ENCODE results near the gene LTBP1. TPM values are rescaled to one million over a fixed set of nuclear protein-coding genes. Genes with fewer than 3 reads are reported as not detected.

The LTBP1 gene
- total RNA-seq, 1 donor from 2014 or later: 43.9 TPM

DNA sequence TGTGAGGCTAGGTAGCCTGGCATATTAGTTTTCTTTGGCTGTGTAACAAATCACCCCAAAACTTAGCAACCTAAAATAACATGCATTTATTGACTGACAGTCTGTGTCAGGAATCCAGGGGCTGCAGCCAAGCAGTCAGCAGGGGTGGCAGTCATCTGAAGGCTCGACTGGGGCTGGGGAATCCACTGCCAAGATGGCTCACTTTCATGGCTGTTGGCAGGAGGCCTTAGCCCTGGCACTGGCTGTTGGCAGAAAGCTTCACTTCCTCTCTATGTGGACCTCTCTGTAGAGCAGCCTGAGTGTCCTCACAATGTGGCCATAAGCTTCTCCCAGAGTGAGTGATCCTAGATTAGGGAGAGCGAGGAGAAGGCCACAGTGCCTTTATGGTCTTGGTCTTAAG is 78.0 kb downstream of the LTBP1 start:
- TF ChIP-seq, protein P1, sequence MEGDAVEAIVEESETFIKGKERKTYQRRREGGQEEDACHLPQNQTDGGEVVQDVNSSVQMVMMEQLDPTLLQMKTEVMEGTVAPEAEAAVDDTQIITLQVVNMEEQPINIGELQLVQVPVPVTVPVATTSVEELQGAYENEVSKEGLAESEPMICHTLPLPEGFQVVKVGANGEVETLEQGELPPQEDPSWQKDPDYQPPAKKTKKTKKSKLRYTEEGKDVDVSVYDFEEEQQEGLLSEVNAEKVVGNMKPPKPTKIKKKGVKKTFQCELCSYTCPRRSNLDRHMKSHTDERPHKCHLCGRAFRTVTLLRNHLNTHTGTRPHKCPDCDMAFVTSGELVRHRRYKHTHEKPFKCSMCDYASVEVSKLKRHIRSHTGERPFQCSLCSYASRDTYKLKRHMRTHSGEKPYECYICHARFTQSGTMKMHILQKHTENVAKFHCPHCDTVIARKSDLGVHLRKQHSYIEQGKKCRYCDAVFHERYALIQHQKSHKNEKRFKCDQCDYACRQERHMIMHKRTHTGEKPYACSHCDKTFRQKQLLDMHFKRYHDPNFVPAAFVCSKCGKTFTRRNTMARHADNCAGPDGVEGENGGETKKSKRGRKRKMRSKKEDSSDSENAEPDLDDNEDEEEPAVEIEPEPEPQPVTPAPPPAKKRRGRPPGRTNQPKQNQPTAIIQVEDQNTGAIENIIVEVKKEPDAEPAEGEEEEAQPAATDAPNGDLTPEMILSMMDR (conservative IDR thresholded peaks at IDR 0.05; ENCODE audit: low read depth, low read length): no peak
- no peak for DNase-seq (ENCODE audit: low read depth)
- H3K4me3 ChIP-seq (ENCODE audit: low read depth, low read length): no peak overlapping the region

DNA sequence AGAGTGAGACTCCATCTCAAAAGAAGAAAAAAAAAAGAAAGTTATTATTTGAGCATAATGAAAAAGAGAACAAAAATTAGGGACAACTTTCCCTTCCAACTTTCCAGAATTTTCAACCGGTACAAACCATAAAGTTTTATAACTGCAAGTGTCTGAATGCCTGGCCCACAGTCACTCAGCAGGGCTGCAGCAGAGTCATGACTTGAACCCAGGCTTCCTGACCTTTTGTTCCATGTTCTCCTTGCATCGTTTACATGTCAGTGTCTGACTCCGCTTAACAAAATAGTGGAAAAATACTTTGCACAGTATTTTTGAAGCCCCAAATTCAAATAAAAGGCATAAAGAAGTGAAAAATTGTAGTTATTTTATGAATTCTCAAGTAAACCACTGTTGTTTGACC is 82.7 kb downstream of the LTBP1 start:
- no peak overlapping the region for H3K4me3 ChIP-seq (ENCODE audit: low read depth, low read length)
- DNase-seq (ENCODE audit: low read depth): no peak
- TF ChIP-seq, protein P1 (conservative IDR thresholded peaks at IDR 0.05; ENCODE audit: low read depth, low read length): no peak

DNA sequence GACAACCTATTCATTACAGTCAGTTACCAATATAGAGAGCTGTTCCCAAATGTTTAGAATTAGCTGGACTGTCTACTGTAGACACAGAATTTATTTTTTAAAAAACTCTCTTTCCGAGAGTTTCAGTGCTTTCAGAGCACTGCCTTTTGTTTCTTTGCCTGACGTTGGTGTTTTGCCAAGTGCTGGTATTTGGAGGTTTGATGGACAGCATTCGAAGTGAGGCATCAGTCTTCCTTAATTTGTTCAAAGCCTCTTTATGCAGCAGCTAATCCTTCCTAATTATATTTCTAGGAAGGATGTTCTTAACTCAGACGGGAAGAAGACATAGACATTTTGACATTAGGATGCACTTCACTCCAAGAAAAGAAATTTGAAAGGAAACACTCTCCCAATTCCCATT is 83.2 kb downstream of the LTBP1 start:
- no peak overlapping the region for H3K4me3 ChIP-seq (ENCODE audit: low read depth, low read length)
- TF ChIP-seq, protein P1 (conservative IDR thresholded peaks at IDR 0.05; ENCODE audit: low read depth, low read length): no peak
- no peak for DNase-seq (ENCODE audit: low read depth)

DNA sequence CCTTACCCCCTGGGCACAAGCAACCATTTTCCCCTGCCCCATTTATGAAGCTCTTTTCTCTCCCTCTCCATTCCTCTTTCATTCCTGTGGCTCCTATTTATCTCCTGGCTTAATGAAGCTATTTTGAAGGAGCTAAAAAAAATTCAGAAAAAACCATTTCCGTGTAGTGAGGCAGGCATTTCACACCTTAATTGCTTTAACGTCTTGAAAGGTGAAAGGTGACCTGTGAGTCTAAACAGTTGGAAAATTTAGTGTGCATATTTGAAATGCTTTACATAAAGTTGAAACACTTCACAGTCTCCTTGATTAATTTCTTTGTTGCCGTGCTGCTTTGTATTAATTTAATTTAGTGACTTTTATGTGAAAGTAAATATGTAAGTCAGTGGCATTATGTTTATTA is 83.6 kb downstream of the LTBP1 start:
- TF ChIP-seq, protein P1 (conservative IDR thresholded peaks at IDR 0.05; ENCODE audit: low read depth, low read length): no peak
- no peak for DNase-seq (ENCODE audit: low read depth)

DNA sequence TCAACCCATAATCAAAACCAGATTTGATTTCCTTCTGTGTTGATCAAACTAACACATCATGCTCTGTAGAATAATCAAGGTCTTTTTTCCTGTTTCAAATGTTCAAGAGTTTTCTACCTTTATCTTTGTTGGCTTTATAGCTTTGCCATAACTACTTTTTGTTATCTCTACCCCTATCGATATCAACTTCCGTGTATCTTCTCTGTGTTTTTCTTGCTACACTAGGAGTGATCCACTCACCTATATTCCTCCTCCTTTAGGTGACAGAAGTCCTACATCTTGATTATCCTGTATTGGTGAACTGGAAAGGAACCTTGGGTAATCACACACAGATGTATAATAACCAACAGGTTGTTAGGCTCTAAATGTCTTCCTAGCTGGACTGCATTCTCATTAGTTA is 85.5 kb downstream of the LTBP1 start:
- TF ChIP-seq, protein P1 (conservative IDR thresholded peaks at IDR 0.05; ENCODE audit: low read depth, low read length): no peak
- DNase-seq (ENCODE audit: low read depth): no peak
- no peak overlapping the region for H3K4me3 ChIP-seq (ENCODE audit: low read depth, low read length)

More for the DNA sequence above, 83.6 kb downstream of the LTBP1 start:
- no peak overlapping the region for H3K4me3 ChIP-seq (ENCODE audit: low read depth, low read length)

DNA sequence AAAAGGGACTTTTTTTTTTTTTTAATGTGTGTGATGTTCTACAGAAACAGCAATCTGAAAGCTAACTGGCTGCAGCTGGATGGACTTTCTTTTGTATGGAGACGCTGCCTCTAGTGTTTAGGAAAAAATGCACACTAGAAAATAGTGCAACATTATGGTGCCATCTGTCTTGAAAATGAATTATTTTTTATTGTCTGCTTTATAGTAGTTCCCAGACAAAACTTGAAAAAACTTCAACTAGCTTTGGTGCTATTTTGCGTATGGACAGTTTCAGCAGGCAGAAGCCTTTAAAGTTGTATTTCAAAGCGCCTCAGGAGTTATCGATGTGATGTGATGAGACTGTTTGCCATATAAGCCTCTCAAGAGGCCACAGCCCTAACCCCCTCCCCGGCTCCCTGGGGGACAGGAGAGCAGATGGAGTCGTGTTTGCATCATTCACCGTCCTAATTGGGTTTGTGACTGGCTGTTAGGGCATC is 86.9 kb downstream of the LTBP1 start:
- peak overlapping the region; percentile 30 for H3K4me3 ChIP-seq (ENCODE audit: low read depth, low read length)
- TF ChIP-seq, protein P1 (conservative IDR thresholded peaks at IDR 0.05; ENCODE audit: low read depth, low read length): peak; percentile 56
- no peak for DNase-seq (ENCODE audit: low read depth)

DNA sequence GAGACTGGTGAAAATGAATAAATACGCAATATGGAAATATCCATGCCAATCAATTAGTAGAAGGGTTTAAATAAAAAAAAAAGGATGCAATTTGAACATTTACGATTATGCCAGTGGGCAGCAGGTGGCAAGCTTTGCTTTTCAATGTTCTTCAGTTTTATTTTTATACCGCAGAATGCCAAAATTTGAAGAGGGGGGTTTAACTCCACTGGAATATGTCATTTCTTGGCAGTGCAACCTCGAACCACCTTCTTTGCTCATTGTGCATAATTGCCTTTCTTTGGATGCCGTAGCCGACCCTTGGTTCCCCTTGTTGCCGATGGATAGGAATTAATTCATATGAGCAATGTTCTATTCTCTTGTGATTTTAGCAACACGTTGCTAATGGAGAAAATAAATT is 88.0 kb downstream of the LTBP1 start:
- DNase-seq (ENCODE audit: low read depth): no peak
- TF ChIP-seq, protein P1 (conservative IDR thresholded peaks at IDR 0.05; ENCODE audit: low read depth, low read length): peak; percentile 62
- H3K4me3 ChIP-seq (ENCODE audit: low read depth, low read length): no peak overlapping the region
